Endothelial cell (in vitro differentiated cells): Measurements from ENCODE around the gene IL6. TPM values are rescaled to one million over a fixed set of nuclear protein-coding genes. Genes with fewer than 3 reads are reported as not detected.
"Not testable (repeated sequence)": the region's sequence is repeated elsewhere in the genome, so short reads cannot be mapped to it uniquely, and the experiment has no call there.

ENCODE experiments used
- DNase-seq: peaks from one replicate; pipeline ENCODE4 v3.0.0; 2021; ENCODE audit warnings: low spot score
- H3K27ac Mint-ChIP-seq: one replicate; pipeline ENCODE4 v1.8.0; 2021; ENCODE audit warnings: mixed read lengths, inconsistent platforms; ENCODE audit not compliant: unreplicated experiment
- H3K27me3 Mint-ChIP-seq: one replicate; pipeline ENCODE4 v1.8.0; 2021; ENCODE audit warnings: mild to moderate bottlenecking, moderate library complexity, mixed read lengths, inconsistent platforms; ENCODE audit not compliant: unreplicated experiment
- H3K36me3 Mint-ChIP-seq: one replicate; pipeline ENCODE4 v1.8.0; 2021; ENCODE audit warnings: mild to moderate bottlenecking, low read depth, mixed read lengths, inconsistent platforms; ENCODE audit not compliant: unreplicated experiment
- H3K4me1 Mint-ChIP-seq: one replicate; pipeline ENCODE4 v1.8.0; 2021; ENCODE audit warnings: mild to moderate bottlenecking, mixed read lengths, inconsistent platforms; ENCODE audit not compliant: unreplicated experiment
- H3K4me3 Mint-ChIP-seq: one replicate; pipeline ENCODE4 v1.8.0; 2021; ENCODE audit warnings: mild to moderate bottlenecking, mixed read lengths, inconsistent platforms; ENCODE audit not compliant: unreplicated experiment
- H3K9me3 Mint-ChIP-seq: one replicate; pipeline ENCODE4 v1.8.0; 2021; ENCODE audit warnings: mixed read lengths, inconsistent platforms; ENCODE audit not compliant: unreplicated experiment
- CTCF ChIP-seq: fragments of 200-600 bp; sonication (generic); IDR thresholded peaks from one replicate; pipeline ENCODE4 v1.5.0; 2021; ENCODE audit warnings: antibody characterized with exemption; ENCODE audit not compliant: unreplicated experiment
- total RNA-seq: library from RNA; stranded (reverse); fragmentation: NEBNext Ultra II Directional; extraction: Animal tissue kit (Norgen Biotek cat#: 25700); gene quantifications from one replicate; pipeline ENCODE4 v1.2.1, GENCODE V29; 2021; ENCODE audit not compliant: unreplicated experiment

The IL6 gene
- total RNA-seq, 1 donor from 2014 or later = not detected

GRCh38 chr7:22707026-22707691 is 19.8 kb upstream of the IL6 start:
- not testable (repeated sequence) for H3K27ac Mint-ChIP-seq, H3K27me3 Mint-ChIP-seq, DNase-seq, H3K9me3 Mint-ChIP-seq, H3K36me3 Mint-ChIP-seq, H3K4me3 Mint-ChIP-seq
- peaks cover 17% of the 10 kb centered on the region for H3K4me1 Mint-ChIP-seq

GRCh38 chr7:22708214-22708613 is 18.8 kb upstream of the IL6 start:
- not testable (repeated sequence) for DNase-seq, H3K9me3 Mint-ChIP-seq, H3K4me1 Mint-ChIP-seq, H3K27me3 Mint-ChIP-seq, H3K36me3 Mint-ChIP-seq, H3K4me3 Mint-ChIP-seq, H3K27ac Mint-ChIP-seq

- not testable (repeated sequence) for H3K4me3 Mint-ChIP-seq, H3K4me1 Mint-ChIP-seq, H3K27me3 Mint-ChIP-seq, H3K9me3 Mint-ChIP-seq, H3K36me3 Mint-ChIP-seq, H3K27ac Mint-ChIP-seq, DNase-seq
Observed at GRCh38 chr7:22708677-22709061, 18.3 kb upstream of the IL6 start.

GRCh38 chr7:22709062-22709829 is 17.8 kb upstream of the IL6 start:
- not testable (repeated sequence) for H3K4me3 Mint-ChIP-seq, H3K4me1 Mint-ChIP-seq, DNase-seq, H3K27me3 Mint-ChIP-seq, H3K27ac Mint-ChIP-seq, H3K36me3 Mint-ChIP-seq, H3K9me3 Mint-ChIP-seq

- Mint-ChIP-seq H3K27me3 (no peaks in the 10 kb centered on the region), H3K27ac (no peak overlapping the region), H3K9me3 (no peaks in the 10 kb centered on the region), H3K4me1 (no peaks in the 10 kb centered on the region), H3K36me3 (no peaks in the 10 kb centered on the region), H3K4me3 (no peak overlapping the region)
- DNase-seq = no peak
- no peak for TF ChIP-seq CTCF
Observed at GRCh38 chr7:22709857-22710256, 17.1 kb upstream of the IL6 start.

- no peaks in the 10 kb centered on the region for H3K9me3 Mint-ChIP-seq
- no peak for TF ChIP-seq CTCF
- no peaks in the 10 kb centered on the region for H3K27me3 Mint-ChIP-seq
- no peaks in the 10 kb centered on the region for H3K4me1 Mint-ChIP-seq
- no peak overlapping the region for H3K27ac Mint-ChIP-seq
- no peaks in the 10 kb centered on the region for H3K36me3 Mint-ChIP-seq
- no peak overlapping the region for H3K4me3 Mint-ChIP-seq
- DNase-seq = no peak
Observed at GRCh38 chr7:22712999-22713398, 14.0 kb upstream of the IL6 start.

GRCh38 chr7:22713463-22713862 is 13.5 kb upstream of the IL6 start:
- no peak overlapping the region for H3K27ac Mint-ChIP-seq
- no peaks in the 10 kb centered on the region for H3K4me1 Mint-ChIP-seq
- H3K9me3 Mint-ChIP-seq = no peaks in the 10 kb centered on the region
- H3K27me3 Mint-ChIP-seq = no peaks in the 10 kb centered on the region
- no peaks in the 10 kb centered on the region for H3K36me3 Mint-ChIP-seq
- H3K4me3 Mint-ChIP-seq = no peak overlapping the region
- no peak for DNase-seq
- TF ChIP-seq CTCF = no peak
